Adrenal gland (tissue), 5 donors: Measurements from ENCODE around the gene ALDH16A1.

Experiments
- CTCF ChIP-seq, 6 experiments: fragments of 450-650 bp in 4 of 6; fragments of 200-600 bp in 2 of 6; sonication (generic) in 1 of 6; IDR thresholded peaks; 1 replicate in 5 of 6; 2 replicates in 1 of 6; pipeline versions ENCODE4 v1.5.1 to v1.8.0; 2016 to 2021; ENCODE audit warnings: antibody characterized with exemption in 6 of 6, mild to moderate bottlenecking in 2 of 6, moderate library complexity in 1 of 6
- POLR2A ChIP-seq, 2 donors: fragments of 450-650 bp; IDR thresholded peaks; one replicate each; pipeline ENCODE4 v1.6.1; 2017; ENCODE audit warnings: antibody characterized with exemption in 2 of 2, mild to moderate bottlenecking in 2 of 2, moderate library complexity in 1 of 2
- donor health status: DM: no; HTN: no; CAD: no.

- TF ChIP-seq CTCF (IDR thresholded peaks at IDR 0.05) (no peak), POLR2A (IDR thresholded peaks at IDR 0.05) (no peak)
Measured at GRCh38 chr19:49453757-49454240, 774 bp downstream of the ALDH16A1 start.
